ENCODE results near the gene CD40.

Gene CD40

DNA sequence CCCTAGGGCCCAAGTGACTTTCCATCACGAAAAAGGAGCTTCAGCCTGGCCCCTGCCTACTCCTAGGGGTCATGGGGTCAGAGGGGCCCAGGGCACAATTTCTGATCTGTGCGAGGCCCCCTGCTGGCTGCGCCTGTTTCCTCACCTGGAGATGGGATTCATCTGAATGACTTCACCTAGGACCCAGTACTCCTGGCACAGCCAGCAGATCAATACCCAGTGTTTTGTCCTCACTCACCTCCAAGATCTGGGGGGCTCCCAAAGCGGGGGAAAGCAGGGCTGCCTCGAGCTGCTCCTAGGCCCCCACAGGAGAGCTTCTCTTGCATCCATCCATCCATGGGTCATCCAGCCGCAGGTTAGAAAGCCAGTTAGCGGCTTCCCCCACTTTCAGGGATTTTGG, 33.8 kb downstream of the CD40 start:
- no peak for DNase-seq

DNA sequence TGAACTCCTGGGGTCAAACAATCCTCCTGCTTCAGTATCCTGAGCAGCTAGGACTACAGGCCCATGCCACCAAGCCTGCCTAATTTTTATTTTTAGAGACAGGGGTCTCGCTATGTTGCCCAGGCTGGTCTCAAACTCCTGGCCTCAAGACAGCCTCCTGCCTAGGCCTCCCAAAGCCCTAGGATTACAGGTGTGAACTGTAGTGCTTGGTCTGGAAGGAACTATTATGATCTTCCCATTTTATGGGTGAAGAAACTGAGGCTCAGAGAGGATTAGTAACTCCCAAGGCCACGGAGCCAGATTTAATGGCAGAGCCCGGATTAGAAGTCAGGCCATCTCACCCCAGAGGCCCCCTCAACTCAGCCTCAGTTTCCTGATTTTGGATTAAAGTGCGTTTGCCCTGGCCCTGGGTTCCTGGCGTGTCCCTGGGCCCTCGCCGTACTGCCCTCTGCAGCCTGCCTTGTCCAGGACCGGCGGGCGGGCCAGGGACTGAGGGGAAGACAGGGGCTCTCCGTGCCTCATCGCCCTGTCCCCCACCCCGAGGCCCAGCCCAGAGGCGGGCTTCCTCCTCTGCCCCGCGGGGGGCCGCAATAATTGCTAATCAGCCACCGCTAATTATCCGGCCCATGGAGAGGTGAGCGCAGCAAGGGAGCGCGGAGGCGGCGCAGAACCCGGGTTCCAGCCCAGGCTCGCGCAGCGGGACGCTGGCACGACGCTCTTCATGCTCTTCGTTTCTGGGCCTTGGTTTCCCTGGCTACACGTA, 34.9 kb downstream of the CD40 start:
- no peak for DNase-seq

DNA sequence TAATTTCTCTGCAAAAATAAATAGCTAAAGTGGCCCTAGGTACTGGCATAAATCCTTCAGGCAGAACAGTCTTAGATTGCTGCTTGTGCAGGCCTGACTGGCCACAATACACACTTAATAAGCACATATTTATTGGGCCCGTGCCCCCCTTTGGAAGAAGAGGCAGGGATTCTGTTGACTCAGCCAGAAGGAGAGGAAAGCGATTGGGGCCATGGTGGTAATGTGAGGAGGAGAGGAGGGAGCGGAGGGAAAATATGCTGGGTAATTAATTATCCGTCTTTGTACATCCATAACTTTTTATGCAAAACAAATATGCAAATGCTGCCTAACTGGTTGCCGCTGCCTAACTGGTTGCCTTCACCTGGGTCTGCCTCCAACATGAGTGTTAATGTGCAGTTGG, 36.2 kb downstream of the CD40 start:
- DNase-seq, result no peak

- DNase-seq, result no peak
Measured at GRCh38 chr20:46154796-46155195, 36.7 kb downstream of the CD40 start.

DNA sequence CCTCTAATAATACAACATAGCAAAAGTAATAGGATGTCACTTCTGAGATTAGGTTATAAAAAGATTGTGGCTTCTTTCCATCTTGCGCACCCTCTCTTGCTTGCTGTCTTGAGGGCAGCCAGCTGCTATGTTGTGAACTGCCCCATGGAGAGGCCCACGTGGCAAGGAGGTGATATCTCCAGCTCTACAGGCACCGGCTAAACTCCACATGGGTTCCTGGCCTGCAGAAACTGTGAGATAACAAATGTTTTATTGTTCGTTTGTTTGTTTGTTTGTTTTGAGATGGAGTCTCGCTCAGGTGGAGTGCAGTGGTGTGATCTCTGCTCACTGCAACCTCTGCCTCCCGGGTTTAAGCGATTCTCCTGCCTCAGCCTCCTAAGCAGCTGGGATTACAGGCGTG, 38.0 kb downstream of the CD40 start:
- DNase-seq, result no peak

DNA sequence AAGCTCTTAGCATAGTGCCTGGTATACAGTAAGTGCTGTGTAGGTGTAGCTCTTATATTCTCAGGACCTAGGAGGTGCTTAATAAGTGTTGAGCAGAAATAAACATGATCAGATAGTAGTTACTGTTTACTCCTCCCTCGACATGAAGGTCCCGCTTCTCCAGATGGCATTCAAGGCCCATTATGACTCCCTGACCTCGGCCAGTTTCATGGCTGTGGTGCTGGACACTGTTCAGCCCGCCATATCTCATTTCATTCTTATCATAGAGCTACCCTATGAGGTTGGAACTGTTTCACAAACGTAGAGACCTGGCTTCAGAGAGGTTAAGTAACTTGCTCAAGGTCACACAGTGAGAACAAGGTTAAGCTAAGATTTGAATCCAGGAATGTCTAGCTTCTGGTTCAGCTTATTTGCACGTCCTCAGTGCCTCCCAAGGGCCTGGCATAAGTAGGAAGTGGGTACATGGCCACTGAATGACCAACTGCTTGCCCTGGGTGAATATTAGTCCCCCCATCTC, 39.0 kb downstream of the CD40 start:
- DNase-seq, result no peak

GRCh38 chr20:46157625-46158024, 39.5 kb downstream of the CD40 start:
- DNase-seq, result no peak

DNA sequence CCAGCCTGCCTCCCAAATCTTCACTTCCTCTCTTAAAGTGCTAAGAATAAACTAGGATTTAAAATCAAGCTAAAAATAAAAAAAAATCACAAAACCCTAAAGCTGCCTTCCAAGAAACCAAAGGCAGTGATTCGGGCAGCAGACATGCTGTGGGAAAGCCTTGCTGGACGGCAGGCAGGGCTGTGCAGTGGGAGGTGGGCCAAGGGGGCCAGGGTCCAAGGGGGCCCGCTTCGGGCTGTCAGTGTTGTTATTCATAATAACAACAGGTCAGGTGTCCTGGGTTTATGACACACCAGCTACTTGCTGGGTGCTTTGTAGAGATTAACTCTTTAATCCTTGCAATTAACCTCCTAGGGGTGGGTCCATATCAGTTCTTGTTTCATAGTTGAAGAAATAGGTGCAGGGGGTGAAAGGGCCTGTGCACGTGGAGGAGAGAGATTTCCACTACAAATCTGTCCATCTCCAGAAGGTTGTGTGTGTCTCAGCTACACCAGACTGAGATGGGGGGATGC, 40.4 kb downstream of the CD40 start:
- DNase-seq, result no peak

DNA sequence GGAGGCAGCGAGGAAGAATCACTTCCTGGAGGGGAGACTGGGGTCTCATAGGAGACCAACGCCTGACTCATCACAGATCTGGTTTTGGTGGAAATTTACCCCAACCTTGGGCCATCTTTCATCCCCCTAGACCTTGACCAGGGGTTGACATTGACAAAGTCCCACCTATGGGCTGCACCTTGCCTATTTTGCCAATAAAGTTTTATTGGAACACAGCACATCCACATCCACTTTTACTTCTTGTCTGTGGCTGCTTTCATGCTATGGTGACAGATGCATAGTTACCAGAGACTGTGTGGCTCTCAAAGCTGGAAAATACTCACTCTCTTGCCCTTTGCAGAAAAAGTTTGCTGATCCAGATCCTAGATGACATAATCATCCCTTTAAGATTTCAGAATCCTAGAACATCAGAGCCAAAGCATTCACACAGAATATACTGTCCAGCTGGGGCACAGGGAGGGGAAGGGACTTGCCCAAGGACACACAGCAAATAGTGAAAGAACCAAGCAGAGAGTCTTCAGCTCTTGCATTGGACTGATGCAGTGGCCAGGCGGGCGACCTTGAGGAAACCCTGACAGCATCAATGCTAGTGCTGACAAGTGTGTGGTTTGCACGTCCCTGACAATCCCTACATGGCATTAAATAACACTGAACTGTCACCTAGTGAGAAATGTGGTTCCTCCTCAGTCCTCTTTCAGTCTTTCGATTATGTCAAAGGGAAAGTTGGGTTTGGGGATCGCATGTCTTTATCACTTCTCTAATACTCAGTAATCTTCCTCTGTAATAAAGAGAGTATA, 41.2 kb downstream of the CD40 start:
- DNase-seq, result no peak

- DNase-seq, result no peak
Measured at GRCh38 chr20:46160661-46161060, 42.5 kb downstream of the CD40 start.

GRCh38 chr20:46161921-46162320, 43.8 kb downstream of the CD40 start:
- DNase-seq, result no peak

GRCh38 chr20:46164254-46164653, 46.1 kb downstream of the CD40 start:
- DNase-seq, result no peak

DNA sequence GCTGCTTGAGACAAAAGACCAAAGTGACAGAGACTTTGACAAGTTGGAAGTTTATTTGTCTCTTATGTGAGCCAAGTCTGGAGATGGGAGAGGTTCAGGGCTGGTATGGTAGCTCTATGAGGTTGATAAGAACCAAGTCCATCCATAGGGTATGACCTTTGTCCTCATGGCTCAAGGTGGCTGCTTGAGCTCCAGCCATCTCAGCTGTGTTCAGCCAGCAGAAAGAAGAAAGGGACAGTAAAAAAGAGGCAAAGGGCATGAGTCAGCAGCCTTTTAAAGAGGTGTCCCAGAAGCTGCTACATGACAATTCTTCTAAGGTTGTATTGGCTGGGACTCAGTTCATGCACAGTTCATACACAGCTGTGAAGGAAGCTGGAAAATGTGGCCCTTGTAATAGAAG, 49.0 kb downstream of the CD40 start:
- no peak for DNase-seq

GRCh38 chr20:46168438-46168837, 50.3 kb downstream of the CD40 start:
- DNase-seq, result no peak

GRCh38 chr20:46169245-46170171, 51.4 kb downstream of the CD40 start:
- no peak for DNase-seq

- DNase-seq, result no peak
Measured at GRCh38 chr20:46171476-46171875, 53.4 kb downstream of the CD40 start.

DNA sequence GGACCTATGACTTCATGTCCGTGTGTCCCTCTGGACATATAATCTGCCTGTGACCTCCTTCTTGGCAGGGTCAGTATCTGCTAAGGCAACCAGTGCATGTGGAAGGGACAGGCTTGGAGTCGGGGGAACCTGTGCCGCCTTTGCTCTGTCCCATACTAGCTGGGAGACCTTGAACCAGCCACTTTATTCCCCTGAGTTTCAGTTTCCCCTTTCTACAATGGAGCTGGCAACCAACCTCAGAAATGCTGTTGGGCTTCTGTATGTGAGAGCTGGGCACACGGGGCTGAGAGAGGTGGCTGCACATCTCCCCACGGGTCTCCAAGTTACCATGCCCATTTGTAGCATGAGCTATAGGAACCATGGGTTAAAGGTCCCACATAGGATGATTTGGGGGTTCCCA, 53.8 kb downstream of the CD40 start:
- no peak for DNase-seq

GRCh38 chr20:46172455-46172854, 54.3 kb downstream of the CD40 start:
- no peak for DNase-seq

- no peak for DNase-seq
Measured at GRCh38 chr20:46172961-46173536, 54.9 kb downstream of the CD40 start.

DNA sequence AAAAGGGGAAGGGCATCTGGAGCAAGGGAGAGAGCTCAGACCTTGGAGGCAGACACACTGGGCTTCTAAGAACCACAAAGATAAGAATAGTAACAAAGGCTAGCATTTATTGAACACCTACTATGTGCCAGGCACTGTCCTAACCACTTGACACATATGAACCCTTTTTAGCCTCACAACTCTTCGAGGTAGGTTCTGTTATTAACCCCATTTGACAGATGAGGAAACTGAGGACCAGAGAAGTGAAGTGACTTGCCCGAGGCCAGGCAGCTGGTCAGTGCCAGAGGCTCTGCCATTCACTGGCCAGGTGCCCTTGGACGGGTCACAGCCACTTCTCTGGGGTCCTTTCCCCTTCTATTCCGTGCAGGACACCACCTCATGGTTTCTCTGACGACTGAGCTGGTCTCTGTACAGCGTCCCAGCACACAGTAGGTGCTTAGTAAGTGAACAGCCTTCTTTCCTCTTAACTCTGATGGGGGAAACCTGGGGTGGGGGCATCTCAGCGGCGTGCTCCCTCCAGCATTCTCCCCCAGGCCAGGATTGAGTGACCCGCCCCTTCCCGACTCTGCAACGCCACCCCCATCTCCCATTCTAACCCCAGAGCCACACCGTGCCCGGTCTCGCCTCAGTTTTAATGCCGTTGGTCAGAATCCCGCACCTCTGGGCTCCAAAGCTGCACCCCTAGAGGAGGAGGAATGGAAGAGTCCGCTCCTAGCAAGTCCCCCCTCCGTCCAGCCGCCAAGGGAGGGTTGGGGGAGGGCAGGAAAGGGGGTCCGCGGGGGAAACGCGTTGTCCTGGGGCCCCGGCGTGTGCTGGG, 55.7 kb downstream of the CD40 start:
- DNase-seq, result no peak

- DNase-seq, result no peak
Measured at GRCh38 chr20:46174469-46175126, 56.5 kb downstream of the CD40 start.

Data from COR-L47 (cell line).